SK-N-MC (cell line): ENCODE measurements around the gene RUNX1.

ENCODE experiments used
- EZH2 ChIP-seq: fragments of 200-600 bp; sonication (generic); IDR thresholded peaks from one replicate; pipeline ENCODE4 v1.6.1; 2017; ENCODE audit warnings: antibody characterized with exemption
- POLR2AphosphoS5 ChIP-seq: IDR thresholded peaks from 2 replicates; pipeline ENCODE4 v1.6.1; 2012; ENCODE audit warnings: mild to moderate bottlenecking, low read depth, low read length, borderline replicate concordance

- TF ChIP-seq EZH2 = no peak
- no peak for TF ChIP-seq POLR2AphosphoS5
These were observed 189.0 kb downstream of the RUNX1 start for GRCh38 chr21:34859976-34860653.
